Activated naive CD4-positive, alpha-beta T cell treated with anti-CD3 and anti-CD28 coated beads, Interleukin-2, amount 50 U/mL, for 24 hours (primary cell): ENCODE results near the gene MICALL2.

Source experiments
- H3K27ac Mint-ChIP-seq: one replicate; pipeline ENCODE4 v1.8.0; 2021; ENCODE audit warnings: mild to moderate bottlenecking, mixed read lengths
- H3K27me3 Mint-ChIP-seq: one replicate; pipeline ENCODE4 v1.8.0; 2021; ENCODE audit warnings: mixed read lengths
- H3K36me3 Mint-ChIP-seq: one replicate; pipeline ENCODE4 v1.8.0; 2021; ENCODE audit warnings: mixed read lengths
- H3K4me1 Mint-ChIP-seq: one replicate; pipeline ENCODE4 v1.8.0; 2021; ENCODE audit warnings: mixed read lengths
- H3K4me3 Mint-ChIP-seq: one replicate; pipeline ENCODE4 v1.8.0; 2021; ENCODE audit warnings: mild to moderate bottlenecking, mixed read lengths
- H3K9me3 Mint-ChIP-seq: one replicate; pipeline ENCODE4 v1.8.0; 2021; ENCODE audit warnings: mixed read lengths

Gene MICALL2

DNA sequence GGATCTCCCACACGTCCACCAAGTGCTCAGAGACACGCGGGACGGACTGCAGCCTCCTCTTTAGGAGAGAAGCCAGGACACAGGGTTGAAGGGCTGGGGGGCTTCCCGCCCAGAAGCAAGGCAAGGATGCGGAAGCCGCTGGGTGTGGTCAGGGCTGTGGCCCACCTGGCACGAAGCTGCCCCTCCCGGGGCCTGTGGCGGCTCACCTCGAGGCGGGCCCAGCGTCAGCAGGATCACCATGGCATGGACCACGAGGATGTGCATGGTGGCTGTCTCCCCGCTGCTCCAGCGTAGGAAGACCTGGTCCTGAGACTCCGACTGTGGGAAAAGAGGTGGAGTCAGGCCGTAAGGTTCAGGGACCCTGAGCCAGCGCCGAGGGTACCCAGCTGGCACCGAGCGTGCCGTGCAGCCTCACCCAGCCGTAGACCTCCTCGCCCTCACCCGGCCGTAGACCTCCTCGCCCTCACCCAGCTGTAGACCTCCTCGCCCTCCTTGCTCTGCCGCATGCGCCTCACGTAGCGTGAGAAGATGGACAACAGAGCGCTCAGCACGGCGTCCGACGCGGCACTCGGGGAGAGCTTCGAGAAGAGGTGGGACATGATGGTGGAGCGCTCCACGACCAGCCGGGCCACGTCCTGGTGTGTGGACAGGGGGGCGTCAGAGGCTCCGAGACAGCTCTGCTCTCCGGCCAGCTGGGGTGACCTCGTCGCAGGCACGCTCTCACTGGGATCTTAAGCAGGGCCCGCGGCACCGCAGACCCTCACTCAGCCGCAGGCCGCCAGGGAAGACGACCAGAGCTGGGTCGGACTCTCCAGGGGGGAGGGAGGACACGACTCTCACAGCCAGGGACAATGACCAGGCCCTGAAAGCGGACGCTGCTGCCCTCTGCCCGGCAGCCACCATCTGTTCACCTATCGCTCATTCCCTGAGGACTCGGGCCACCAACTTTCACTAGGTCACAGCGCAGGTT, 24.6 kb upstream of the MICALL2 start:
- Mint-ChIP-seq H3K27me3 (no peaks in the 10 kb centered on the region), H3K27ac (no peak overlapping the region), H3K9me3 (no peaks in the 10 kb centered on the region), H3K4me1 (no peaks in the 10 kb centered on the region), H3K36me3 (no peaks in the 10 kb centered on the region), H3K4me3 (no peak overlapping the region)

DNA sequence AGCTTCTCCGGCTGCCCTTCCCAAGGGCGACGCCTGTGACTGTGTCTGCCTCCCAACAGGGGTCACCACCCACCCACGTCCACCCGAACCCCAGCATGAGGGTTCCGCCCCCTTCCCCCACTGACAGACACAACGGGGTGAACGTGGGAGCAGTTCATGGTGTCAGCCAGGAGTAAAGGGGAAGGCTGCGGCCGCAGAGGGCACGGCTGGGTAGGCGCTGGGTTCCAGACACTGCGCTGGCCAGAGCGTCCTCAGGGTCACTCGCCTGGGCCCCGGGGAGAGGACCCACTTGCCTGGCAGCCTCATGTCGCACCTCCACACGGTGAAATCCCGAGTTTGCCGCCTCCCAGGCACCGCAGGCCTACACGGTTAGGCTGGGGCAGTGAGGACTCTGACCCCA, 23.8 kb upstream of the MICALL2 start:
- no peaks in the 10 kb centered on the region for H3K27me3 Mint-ChIP-seq
- no peaks in the 10 kb centered on the region for H3K4me1 Mint-ChIP-seq
- no peaks in the 10 kb centered on the region for H3K9me3 Mint-ChIP-seq
- H3K27ac Mint-ChIP-seq = no peak overlapping the region
- no peak overlapping the region for H3K4me3 Mint-ChIP-seq
- H3K36me3 Mint-ChIP-seq = no peaks in the 10 kb centered on the region

DNA sequence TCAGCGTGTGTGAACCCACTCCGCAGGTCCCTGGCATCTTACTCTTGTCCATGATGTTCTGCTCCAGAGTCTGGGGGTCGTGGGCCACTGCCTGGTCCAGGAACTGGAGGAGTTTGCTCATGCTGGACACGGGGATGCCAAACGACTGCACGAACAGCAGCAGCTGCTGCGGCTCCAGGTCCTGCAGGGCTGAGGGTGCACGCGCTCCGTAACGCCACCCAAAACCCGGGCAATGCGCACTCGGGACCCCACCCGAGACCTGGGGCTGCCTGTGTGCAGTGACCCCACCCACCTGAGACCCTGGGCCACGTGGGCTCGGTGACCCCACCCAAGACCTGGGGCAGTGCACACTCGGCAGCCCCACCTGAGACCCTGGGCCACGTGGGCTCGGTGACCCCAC, 22.0 kb upstream of the MICALL2 start:
- Mint-ChIP-seq H3K9me3 (no peaks in the 10 kb centered on the region), H3K4me3 (no peak overlapping the region), H3K36me3 (no peaks in the 10 kb centered on the region), H3K4me1 (no peaks in the 10 kb centered on the region), H3K27ac (no peak overlapping the region), H3K27me3 (no peaks in the 10 kb centered on the region)

DNA sequence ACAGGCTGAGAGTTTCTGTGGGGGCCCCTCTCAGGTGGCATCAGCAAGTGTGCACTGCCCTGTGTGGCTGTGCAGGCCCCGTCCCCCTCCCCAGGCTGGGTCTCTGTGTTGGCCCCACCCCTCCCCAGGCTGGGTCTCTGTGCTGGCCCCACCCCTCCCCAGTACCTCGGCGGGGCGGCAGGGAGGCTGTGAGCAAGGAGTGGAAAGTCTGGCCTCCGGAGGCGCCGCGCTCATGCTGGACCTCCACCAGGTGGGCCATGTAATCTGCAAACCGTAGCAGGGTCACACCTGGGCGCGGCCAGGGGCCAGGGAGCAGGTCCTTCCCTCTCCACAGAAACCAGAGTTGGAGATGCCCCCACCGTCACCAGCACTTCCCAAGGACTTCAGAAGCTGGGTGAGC, 21.4 kb upstream of the MICALL2 start:
- H3K4me3 Mint-ChIP-seq = no peak overlapping the region
- no peaks in the 10 kb centered on the region for H3K9me3 Mint-ChIP-seq
- H3K27me3 Mint-ChIP-seq = no peaks in the 10 kb centered on the region
- H3K27ac Mint-ChIP-seq = no peak overlapping the region
- no peaks in the 10 kb centered on the region for H3K4me1 Mint-ChIP-seq
- H3K36me3 Mint-ChIP-seq = no peaks in the 10 kb centered on the region

DNA sequence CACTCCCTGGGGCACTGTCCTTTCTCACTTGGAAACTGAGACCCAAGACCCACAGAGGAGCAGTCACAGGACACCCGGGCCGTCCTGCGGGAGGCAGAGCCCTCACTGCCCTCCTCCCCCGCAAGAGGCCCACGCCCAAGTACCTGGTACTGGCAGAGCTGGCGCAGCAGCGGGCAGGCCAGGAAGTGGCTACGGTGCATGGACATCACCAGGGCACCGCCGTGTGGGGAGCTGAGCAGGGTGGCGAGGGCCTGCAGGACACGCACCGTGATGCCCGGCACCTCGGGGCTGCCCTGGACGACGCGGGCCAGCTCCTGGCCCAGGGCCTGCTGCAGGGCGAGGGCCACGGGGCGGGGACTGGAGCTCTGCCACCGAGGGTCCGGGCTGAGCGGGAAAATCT, 20.0 kb upstream of the MICALL2 start:
- H3K36me3 Mint-ChIP-seq = no peaks in the 10 kb centered on the region
- no peak overlapping the region for H3K27ac Mint-ChIP-seq
- H3K9me3 Mint-ChIP-seq = no peaks in the 10 kb centered on the region
- H3K4me3 Mint-ChIP-seq = no peak overlapping the region
- H3K4me1 Mint-ChIP-seq = no peaks in the 10 kb centered on the region
- H3K27me3 Mint-ChIP-seq = no peaks in the 10 kb centered on the region

DNA sequence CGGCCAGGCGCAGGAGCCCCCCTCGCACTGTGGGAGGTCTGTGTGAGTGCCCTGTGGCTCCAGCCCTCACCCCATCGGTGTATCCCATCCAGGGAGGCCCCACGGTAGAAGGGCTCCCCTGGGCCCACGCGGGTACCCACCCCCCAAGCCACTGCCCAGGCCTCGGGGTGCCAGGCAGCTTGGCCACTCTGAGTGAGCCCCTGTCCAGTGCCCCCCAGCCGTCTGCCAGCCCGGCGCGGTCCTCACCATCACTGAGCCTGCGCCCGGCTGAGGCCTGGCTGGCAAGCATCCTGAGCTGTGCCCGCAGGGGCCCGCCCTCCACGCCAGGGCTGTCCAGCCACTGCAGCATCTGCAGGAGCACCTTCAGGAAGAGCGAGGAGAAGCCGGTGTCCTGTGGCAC, 19.2 kb upstream of the MICALL2 start:
- Mint-ChIP-seq H3K27ac (no peak overlapping the region), H3K36me3 (no peaks in the 10 kb centered on the region), H3K4me1 (no peaks in the 10 kb centered on the region), H3K4me3 (no peak overlapping the region), H3K27me3 (no peaks in the 10 kb centered on the region), H3K9me3 (no peaks in the 10 kb centered on the region)

DNA sequence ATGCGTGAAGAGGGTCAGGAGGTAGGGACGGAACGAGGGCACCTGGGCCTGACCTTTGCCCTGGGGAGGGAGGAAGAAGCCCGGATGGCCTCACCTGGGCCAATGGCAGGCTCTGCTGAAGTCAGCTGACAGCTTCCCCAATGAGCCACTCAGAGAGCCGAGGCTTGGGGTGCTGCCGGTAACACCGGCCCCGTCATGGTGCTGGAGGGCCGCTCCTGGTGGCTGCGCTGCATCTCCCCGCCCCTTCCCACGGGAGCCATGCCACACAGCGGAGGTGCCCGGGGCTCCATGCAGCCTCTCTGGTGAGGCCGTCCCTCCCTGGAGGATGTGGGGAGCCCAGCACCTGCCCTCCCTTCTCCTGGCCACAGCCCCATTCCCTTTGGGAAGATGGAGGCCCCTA, 17.6 kb upstream of the MICALL2 start:
- Mint-ChIP-seq H3K36me3 (no peaks in the 10 kb centered on the region), H3K27me3 (no peaks in the 10 kb centered on the region), H3K4me1 (no peaks in the 10 kb centered on the region), H3K27ac (no peak overlapping the region), H3K9me3 (no peaks in the 10 kb centered on the region), H3K4me3 (no peak overlapping the region)

DNA sequence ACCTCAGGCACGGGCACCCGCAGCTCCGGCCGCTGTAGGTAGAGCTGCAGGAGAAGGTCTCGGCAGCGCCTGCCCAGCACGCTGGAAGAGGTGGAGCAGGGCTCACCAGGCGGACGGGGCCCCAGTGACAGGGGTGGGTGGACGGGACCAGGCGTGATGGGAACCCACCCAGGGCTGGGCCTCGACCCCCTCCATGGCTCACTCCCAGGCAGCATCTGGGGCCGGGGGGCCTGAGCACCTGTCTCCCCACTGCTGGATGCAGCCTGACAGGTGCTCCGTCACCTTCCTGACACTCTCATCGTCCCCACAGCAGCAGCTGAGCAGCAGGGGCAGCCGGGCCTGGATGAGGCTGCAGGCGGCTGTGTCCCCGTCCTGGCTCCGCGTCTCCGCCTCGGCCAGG, 16.7 kb upstream of the MICALL2 start:
- H3K4me3 Mint-ChIP-seq = no peak overlapping the region
- no peak overlapping the region for H3K27ac Mint-ChIP-seq
- H3K27me3 Mint-ChIP-seq = no peaks in the 10 kb centered on the region
- H3K36me3 Mint-ChIP-seq = no peaks in the 10 kb centered on the region
- H3K4me1 Mint-ChIP-seq = no peaks in the 10 kb centered on the region
- H3K9me3 Mint-ChIP-seq = no peaks in the 10 kb centered on the region

DNA sequence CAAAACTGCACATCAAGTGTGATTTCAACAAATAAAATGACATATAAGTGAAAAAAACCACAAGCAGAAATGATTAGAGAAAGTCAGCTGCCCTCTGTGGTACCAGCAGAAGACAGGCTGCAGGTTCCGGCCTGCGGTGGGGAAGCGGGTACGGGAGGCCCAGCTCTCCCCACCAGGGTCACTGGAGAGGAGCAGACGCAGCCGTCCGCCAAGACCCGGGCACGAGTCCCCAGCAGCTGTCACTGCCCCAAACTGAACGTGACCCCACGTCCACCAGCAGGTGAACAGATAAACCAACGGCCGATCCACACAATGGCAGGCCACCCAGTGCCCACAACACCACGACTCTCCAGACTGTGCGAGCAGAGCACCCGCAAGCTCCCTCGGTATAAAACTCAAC, 16.1 kb upstream of the MICALL2 start:
- Mint-ChIP-seq H3K27ac (no peak overlapping the region), H3K4me3 (no peak overlapping the region), H3K27me3 (no peaks in the 10 kb centered on the region), H3K9me3 (no peaks in the 10 kb centered on the region), H3K36me3 (no peaks in the 10 kb centered on the region), H3K4me1 (no peaks in the 10 kb centered on the region)

DNA sequence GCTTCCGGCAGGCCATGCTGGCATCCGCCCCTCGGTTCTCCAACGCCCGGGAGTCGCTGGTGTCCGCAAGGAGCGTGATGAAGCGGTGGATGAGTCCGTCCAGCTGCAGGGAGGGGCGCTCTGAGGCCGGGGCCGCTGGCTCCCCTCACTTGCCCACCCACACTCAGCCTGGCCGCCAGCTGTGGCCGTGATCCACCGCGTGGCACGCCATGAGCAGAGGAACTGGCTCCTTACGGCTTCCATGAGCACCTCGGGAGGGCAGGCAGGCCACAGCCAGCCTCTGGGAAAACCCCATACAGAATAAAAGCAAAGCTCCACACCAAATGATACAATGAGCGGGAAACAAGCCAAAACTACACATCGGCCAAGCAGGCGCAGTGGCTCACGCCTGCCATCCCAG, 15.5 kb upstream of the MICALL2 start:
- no peaks in the 10 kb centered on the region for H3K27me3 Mint-ChIP-seq
- no peak overlapping the region for H3K4me3 Mint-ChIP-seq
- H3K9me3 Mint-ChIP-seq = no peaks in the 10 kb centered on the region
- no peak overlapping the region for H3K27ac Mint-ChIP-seq
- no peaks in the 10 kb centered on the region for H3K36me3 Mint-ChIP-seq
- H3K4me1 Mint-ChIP-seq = no peaks in the 10 kb centered on the region

DNA sequence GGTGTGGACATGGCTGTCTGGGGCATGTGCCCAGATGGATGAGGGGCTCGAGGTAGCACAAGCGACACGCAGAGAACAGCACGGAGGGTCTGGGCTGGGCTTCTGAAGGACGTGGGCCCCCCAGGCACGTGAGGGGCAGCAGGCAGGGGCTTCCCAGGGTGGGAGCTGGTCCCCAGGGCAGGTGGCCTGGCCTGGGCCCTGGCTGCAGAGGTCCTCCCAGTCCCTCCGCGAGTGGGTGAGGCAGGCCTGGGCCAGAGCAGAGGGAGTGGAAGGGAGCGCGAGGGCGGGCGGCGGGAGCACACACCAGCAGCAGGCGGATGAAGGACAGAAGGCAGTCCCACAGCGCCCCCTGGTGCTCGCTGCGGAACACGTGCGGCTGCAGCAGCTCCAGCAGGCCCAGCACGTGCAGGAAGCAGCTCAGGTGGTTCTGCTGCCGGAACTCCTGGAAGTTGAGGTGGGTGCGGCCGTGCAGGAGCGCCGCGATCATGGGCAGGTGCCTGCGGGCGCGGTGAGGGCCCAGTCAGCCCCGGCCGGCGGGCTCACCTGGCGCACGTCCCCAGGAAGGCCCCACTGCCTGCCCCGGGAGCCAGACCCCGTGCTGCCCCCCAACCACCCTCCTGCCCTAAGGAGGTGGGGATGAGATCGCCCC, 14.7 kb upstream of the MICALL2 start:
- no peaks in the 10 kb centered on the region for H3K36me3 Mint-ChIP-seq
- H3K27ac Mint-ChIP-seq = peak overlapping the region; percentile 85
- H3K27me3 Mint-ChIP-seq = no peaks in the 10 kb centered on the region
- no peaks in the 10 kb centered on the region for H3K4me1 Mint-ChIP-seq
- no peak overlapping the region for H3K4me3 Mint-ChIP-seq
- H3K9me3 Mint-ChIP-seq = no peaks in the 10 kb centered on the region

DNA sequence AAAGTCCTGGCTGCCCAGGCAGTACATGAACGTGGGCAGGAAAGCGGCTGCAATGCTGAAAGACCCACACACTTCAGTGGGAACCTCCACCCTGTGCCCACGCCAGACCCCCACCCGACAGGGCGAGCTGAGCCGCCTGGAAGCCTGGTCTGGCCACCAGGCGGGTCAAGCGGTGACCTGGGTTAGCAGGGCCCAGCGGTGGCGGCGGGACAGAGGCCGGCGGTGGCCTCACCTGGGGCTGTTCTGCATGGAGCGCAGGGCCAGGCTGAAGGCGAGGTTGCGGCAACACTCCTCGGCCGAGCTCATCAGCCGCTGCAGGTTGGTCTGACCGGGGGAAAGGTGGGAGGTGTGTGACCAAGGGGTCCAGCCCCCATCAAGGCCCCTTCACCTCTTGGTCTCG, 11.6 kb upstream of the MICALL2 start:
- Mint-ChIP-seq H3K4me1 (no peaks in the 10 kb centered on the region), H3K36me3 (no peaks in the 10 kb centered on the region), H3K27ac (no peak overlapping the region)

DNA sequence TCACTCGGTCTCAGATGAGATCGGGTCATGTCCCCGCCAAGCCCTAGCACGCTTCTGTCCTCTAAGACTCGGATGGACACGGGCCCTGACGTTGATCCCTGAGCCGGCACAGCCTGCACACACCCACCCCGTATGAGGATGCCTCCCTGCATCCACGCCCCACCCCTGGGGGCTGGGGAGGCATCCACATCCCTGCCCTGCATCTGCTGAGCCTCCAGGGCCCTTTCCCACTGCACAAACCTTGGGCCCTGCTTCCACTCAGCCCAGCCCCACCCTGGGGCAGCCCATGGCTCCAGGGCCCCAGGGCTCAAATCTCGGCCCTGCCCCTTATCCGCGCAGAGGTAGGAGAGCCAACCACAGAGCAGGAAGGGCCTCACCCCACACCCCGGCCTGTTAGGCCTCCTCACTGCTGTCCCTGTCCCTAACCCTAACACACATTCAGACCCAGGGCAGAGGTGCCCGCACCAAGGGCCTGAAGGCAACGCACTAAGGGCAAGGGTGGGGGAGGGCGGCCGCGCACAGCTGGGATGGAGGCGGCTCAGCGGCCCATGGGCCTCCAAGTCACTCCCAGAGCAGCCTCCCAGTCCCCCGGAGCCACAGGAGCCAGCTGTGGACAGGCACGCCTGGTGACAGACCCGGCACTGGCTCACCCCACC, 9.5 kb upstream of the MICALL2 start:
- no peak overlapping the region for H3K4me3 Mint-ChIP-seq

More for the DNA sequence above, 11.6 kb upstream of the MICALL2 start:
- Mint-ChIP-seq H3K27me3 (no peaks in the 10 kb centered on the region), H3K4me3 (no peak overlapping the region), H3K9me3 (no peaks in the 10 kb centered on the region)

DNA sequence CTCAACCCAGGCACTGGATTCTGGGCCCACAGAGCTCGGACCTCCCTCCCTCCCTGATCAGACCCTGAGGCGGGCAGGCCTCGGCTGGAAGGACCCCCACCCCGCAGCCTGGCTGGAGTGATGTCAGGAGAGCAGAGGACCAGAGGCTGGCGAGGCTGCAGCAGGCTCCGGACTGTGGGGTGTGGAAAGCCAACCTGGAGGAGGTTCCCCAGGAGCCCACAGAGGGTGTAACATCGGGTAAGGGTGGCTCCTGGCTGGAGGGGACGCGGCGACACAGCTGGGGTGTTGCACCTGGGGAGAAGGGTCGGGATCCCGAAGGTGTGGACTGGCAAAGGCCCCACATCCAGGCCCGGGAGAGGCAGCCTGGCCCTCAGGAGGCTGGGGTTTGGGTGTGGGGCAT, 8.9 kb upstream of the MICALL2 start:
- no peak overlapping the region for H3K4me3 Mint-ChIP-seq
- H3K36me3 Mint-ChIP-seq = no peaks in the 10 kb centered on the region
- H3K9me3 Mint-ChIP-seq = no peaks in the 10 kb centered on the region
- no peaks in the 10 kb centered on the region for H3K27me3 Mint-ChIP-seq
- H3K27ac Mint-ChIP-seq = no peak overlapping the region
- no peaks in the 10 kb centered on the region for H3K4me1 Mint-ChIP-seq

More for the DNA sequence above, 9.5 kb upstream of the MICALL2 start:
- Mint-ChIP-seq H3K27me3 (no peaks in the 10 kb centered on the region), H3K9me3 (no peaks in the 10 kb centered on the region), H3K4me1 (no peaks in the 10 kb centered on the region), H3K27ac (no peak overlapping the region), H3K36me3 (no peaks in the 10 kb centered on the region)

DNA sequence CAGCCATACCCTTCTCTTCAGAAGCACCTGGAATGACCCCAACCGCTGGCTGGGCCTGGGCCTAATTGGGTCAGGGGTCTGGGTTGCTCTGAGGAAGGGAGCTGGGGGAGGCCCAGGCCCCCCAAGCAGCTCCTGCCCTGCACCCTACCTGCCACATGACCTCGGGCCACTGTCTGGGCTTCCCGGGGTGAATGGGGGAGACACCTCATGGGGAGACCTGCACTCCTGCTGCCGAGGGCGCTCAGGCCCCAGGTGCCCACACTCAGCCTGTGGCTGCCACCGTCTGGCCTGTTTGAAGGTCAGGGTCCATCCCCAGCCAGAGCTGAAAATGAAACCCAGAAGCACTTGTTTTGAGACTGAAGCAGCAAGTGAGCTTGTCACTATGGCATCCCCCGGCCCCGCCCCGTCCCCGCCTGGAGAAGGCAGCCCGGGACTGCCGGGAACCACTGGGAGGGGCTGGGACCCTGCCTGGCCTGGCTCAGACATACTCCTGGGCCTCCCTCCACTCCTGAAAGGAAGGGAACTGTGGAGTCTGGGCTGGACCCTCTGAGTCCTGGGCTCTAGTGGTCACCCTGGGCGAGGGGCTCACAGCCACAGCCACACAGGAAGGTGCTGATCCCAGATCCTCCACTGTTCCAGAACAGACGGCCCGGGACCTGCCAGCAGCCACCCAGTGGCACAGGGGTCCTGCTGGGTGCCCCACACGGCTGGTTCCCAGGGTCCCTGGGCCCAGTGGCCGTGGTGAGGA, 7.4 kb upstream of the MICALL2 start:
- H3K4me1 Mint-ChIP-seq = peaks cover 6% of the 10 kb centered on the region

More for the DNA sequence above, 7.4 kb upstream of the MICALL2 start:
- Mint-ChIP-seq H3K9me3 (no peaks in the 10 kb centered on the region), H3K4me3 (no peak overlapping the region), H3K36me3 (no peaks in the 10 kb centered on the region), H3K27me3 (no peaks in the 10 kb centered on the region), H3K27ac (no peak overlapping the region)
